ENCODE results near the gene SLC26A9.

The SLC26A9 gene

DNA sequence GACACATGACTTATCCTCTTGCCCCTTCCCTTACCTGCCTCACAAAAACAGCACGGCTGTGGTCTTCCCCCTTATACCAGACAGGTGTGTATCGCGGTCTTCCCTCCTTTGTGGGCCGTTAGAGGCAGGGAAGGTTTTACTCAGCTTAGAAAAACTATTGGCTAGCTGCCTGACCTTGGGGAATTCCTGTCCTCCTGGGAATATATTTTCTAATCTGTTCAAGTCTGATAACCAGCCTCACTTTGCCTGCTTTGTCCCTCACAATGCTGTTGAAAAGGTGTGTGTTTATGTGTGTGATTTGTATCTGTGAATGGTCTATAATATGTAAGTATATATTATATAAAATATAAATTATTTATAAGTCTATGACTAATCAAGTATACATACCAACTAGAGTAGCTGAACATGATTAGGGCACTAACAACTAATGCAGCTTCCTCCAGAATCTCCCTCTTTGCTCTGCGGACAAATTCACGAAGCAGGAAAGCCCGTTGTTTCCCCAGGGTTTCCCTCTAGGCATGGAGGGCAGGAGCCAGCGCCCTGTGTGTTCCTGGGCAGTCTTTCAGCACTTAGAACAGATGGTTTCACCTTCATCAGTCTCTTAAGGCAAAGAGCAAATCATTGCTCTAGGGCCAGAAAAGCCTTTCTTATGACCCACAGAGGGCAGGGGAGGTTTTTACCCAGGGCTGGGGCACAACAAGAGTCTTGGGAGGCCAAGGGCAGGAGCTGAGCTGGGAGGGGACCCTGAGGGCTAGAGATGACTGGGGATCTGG is 25.6 kb downstream of the SLC26A9 start:
- Histone ChIP-seq H4K20me1 (ENCODE audit: control insufficient read depth, insufficient read depth, low read depth, low read length) (no peaks in the 10 kb centered on the region), H3K4me2 (ENCODE audit: low read length) (no peak overlapping the region), H3K79me2 (ENCODE audit: control insufficient read depth, low read length) (no peaks in the 10 kb centered on the region), H3F3A (ENCODE audit: control insufficient read depth, insufficient read depth) (no peaks in the 10 kb centered on the region), H3K4me1 (ENCODE audit: control insufficient read depth, low read length) (no peaks in the 10 kb centered on the region; the same call in 1 of the 2 replicates), H3K4me3 (ENCODE audit: low read length) (no peak overlapping the region), H3K27ac (ENCODE audit: low read depth, low read length) (no peak overlapping the region), H3K9me2 (replicated peaks; ENCODE audit: control insufficient read depth, low read length) (no peaks in the 10 kb centered on the region), H3K9me3 (ENCODE audit: control insufficient read depth, insufficient read depth, low read length) (no peaks in the 10 kb centered on the region), H3K27me3 (ENCODE audit: control insufficient read depth, low read length) (peaks cover 15% of the 10 kb centered on the region), H3K36me3 (ENCODE audit: control insufficient read depth, low read length) (no peaks in the 10 kb centered on the region)
- TF ChIP-seq, protein P1, sequence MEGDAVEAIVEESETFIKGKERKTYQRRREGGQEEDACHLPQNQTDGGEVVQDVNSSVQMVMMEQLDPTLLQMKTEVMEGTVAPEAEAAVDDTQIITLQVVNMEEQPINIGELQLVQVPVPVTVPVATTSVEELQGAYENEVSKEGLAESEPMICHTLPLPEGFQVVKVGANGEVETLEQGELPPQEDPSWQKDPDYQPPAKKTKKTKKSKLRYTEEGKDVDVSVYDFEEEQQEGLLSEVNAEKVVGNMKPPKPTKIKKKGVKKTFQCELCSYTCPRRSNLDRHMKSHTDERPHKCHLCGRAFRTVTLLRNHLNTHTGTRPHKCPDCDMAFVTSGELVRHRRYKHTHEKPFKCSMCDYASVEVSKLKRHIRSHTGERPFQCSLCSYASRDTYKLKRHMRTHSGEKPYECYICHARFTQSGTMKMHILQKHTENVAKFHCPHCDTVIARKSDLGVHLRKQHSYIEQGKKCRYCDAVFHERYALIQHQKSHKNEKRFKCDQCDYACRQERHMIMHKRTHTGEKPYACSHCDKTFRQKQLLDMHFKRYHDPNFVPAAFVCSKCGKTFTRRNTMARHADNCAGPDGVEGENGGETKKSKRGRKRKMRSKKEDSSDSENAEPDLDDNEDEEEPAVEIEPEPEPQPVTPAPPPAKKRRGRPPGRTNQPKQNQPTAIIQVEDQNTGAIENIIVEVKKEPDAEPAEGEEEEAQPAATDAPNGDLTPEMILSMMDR (IDR thresholded peaks at IDR 0.05; ENCODE audit: low read depth, low read length, poor library complexity, severe bottlenecking): no peak
- no peak for TF ChIP-seq EZH2phosphoT487 (IDR thresholded peaks at IDR 0.05; ENCODE audit: borderline replicate concordance, low read length)

DNA sequence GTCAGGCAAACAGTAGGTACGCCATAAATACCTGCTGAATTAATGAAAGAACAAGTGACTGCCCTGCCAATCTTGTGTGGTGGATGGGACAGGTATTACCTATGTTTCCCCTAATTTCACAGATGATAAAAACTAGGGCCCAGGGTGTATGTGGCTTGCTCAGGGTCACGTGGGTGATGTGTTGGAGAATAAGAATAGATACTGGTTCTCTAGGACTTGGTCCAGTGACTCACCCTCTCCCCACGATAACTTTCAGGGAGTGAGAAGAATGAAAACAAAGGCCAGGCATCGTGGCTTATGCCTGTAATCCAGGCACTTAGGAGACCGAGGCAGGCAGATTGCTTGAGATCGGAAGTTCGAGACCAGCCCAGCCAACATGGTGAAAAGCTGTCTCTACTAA is 26.7 kb downstream of the SLC26A9 start:
- H3F3A ChIP-seq (ENCODE audit: control insufficient read depth, insufficient read depth): no peaks in the 10 kb centered on the region
- H3K79me2 ChIP-seq (ENCODE audit: control insufficient read depth, low read length): no peaks in the 10 kb centered on the region
- no peak overlapping the region for H3K27ac ChIP-seq (ENCODE audit: low read depth, low read length)
- no peak overlapping the region for H3K4me2 ChIP-seq (ENCODE audit: low read length)
- peaks cover 23% of the 10 kb centered on the region for H3K27me3 ChIP-seq (ENCODE audit: control insufficient read depth, low read length)
- no peaks in the 10 kb centered on the region for H3K9me2 ChIP-seq (replicated peaks; ENCODE audit: control insufficient read depth, low read length)
- no peaks in the 10 kb centered on the region; the same call in 1 of the 2 replicates for H3K4me1 ChIP-seq (ENCODE audit: control insufficient read depth, low read length)
- no peak for TF ChIP-seq EZH2phosphoT487 (IDR thresholded peaks at IDR 0.05; ENCODE audit: borderline replicate concordance, low read length)
- TF ChIP-seq, protein P1 (IDR thresholded peaks at IDR 0.05; ENCODE audit: low read depth, low read length, poor library complexity, severe bottlenecking): no peak
- H4K20me1 ChIP-seq (ENCODE audit: control insufficient read depth, insufficient read depth, low read depth, low read length): no peaks in the 10 kb centered on the region
- H3K4me3 ChIP-seq (ENCODE audit: low read length): no peak overlapping the region
- H3K9me3 ChIP-seq (ENCODE audit: control insufficient read depth, insufficient read depth, low read length): no peaks in the 10 kb centered on the region
- H3K36me3 ChIP-seq (ENCODE audit: control insufficient read depth, low read length): no peaks in the 10 kb centered on the region

DNA sequence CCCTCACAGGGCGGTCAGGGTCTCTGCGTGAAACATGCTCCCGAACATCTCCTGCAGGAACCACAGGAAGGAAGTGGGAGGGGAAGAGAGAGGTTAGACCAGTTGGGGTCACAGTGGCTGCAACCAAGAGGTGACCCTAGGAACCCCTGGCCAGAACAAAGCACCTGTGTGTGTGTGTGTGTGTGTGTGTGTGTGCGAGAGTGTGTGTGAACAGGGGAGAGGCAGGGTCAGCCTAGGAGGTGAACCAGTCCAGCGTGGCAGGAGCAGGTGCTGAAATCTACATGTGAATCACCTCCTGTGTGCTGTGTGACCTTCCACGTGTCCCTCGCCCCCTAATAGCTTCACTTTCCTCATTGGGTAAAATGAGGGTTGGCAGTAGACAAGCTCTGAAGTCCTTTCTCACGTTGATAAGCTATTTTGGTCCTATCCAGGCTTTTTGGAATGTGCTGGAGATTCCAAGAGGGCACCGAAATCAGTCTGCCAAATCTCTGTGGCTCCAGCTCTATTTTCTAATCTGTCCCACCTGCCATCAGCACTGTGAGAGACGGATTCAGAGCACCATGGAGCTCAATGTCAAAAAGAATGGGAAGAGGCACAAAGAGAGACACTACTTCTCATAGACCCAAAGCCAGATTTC is 27.8 kb downstream of the SLC26A9 start:
- no peak for TF ChIP-seq EZH2phosphoT487 (IDR thresholded peaks at IDR 0.05; ENCODE audit: borderline replicate concordance, low read length)
- TF ChIP-seq, protein P1 (IDR thresholded peaks at IDR 0.05; ENCODE audit: low read depth, low read length, poor library complexity, severe bottlenecking): no peak
- no peak overlapping the region for H3K27ac ChIP-seq (ENCODE audit: low read depth, low read length)
- H3F3A ChIP-seq (ENCODE audit: control insufficient read depth, insufficient read depth): no peaks in the 10 kb centered on the region
- H3K4me3 ChIP-seq (ENCODE audit: low read length): no peak overlapping the region
- no peaks in the 10 kb centered on the region for H3K9me2 ChIP-seq (replicated peaks; ENCODE audit: control insufficient read depth, low read length)
- H3K27me3 ChIP-seq (ENCODE audit: control insufficient read depth, low read length): peaks cover 25% of the 10 kb centered on the region
- H3K36me3 ChIP-seq (ENCODE audit: control insufficient read depth, low read length): no peaks in the 10 kb centered on the region
- H3K4me2 ChIP-seq (ENCODE audit: low read length): no peak overlapping the region
- no peaks in the 10 kb centered on the region for H3K79me2 ChIP-seq (ENCODE audit: control insufficient read depth, low read length)
- no peaks in the 10 kb centered on the region; the same call in 1 of the 2 replicates for H3K4me1 ChIP-seq (ENCODE audit: control insufficient read depth, low read length)
- H4K20me1 ChIP-seq (ENCODE audit: control insufficient read depth, insufficient read depth, low read depth, low read length): no peaks in the 10 kb centered on the region
- H3K9me3 ChIP-seq (ENCODE audit: control insufficient read depth, insufficient read depth, low read length): no peaks in the 10 kb centered on the region
